Choroid plexus epithelial cell (primary cell): ENCODE data around the gene INPP4B.
A peak's percentile ranks its signal among the peaks of the same experiment; 100 is the strongest.

ENCODE experiments used
- DNase-seq: peaks from one replicate; pipeline ENCODE4 v3.0.0-alpha.2; 2010; ENCODE audit warnings: low read depth
- H3K4me3 ChIP-seq: 2 replicates; pipeline ENCODE4 v1.5.1; 2011; ENCODE audit warnings: low read depth, mild to moderate bottlenecking, control low read depth, low read length, moderate library complexity
- TF ChIP-seq, protein P1 (sequence below): conservative IDR thresholded peaks from 2 replicates; pipeline ENCODE4 v1.5.1; 2011; ENCODE audit warnings: low read depth, mild to moderate bottlenecking, control low read depth, inconsistent platforms, low read length, moderate library complexity

The INPP4B gene

DNA sequence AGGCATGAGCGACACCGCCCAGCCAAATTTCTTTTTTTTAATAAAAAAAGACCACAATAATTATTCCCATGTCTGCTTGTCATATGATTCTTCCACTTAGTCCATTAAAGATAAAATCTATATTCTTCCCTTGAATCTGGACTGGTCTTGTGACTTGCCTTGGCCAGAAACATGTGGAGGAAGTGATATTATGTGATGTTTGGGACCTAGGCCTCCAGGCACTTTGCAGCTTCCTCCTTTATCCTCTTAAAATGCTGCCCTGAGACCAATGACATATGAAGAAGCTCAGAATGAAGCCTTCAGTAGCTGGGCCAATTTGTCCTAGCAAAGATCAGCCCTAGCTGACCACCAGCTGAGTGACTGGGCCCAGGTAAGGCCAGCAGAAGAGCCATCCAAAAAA, 250.0 kb downstream of the INPP4B start:
- DNase-seq = no peak
- H3K4me3 ChIP-seq = no peak overlapping the region
- TF ChIP-seq, protein P1, sequence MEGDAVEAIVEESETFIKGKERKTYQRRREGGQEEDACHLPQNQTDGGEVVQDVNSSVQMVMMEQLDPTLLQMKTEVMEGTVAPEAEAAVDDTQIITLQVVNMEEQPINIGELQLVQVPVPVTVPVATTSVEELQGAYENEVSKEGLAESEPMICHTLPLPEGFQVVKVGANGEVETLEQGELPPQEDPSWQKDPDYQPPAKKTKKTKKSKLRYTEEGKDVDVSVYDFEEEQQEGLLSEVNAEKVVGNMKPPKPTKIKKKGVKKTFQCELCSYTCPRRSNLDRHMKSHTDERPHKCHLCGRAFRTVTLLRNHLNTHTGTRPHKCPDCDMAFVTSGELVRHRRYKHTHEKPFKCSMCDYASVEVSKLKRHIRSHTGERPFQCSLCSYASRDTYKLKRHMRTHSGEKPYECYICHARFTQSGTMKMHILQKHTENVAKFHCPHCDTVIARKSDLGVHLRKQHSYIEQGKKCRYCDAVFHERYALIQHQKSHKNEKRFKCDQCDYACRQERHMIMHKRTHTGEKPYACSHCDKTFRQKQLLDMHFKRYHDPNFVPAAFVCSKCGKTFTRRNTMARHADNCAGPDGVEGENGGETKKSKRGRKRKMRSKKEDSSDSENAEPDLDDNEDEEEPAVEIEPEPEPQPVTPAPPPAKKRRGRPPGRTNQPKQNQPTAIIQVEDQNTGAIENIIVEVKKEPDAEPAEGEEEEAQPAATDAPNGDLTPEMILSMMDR = no peak

DNA sequence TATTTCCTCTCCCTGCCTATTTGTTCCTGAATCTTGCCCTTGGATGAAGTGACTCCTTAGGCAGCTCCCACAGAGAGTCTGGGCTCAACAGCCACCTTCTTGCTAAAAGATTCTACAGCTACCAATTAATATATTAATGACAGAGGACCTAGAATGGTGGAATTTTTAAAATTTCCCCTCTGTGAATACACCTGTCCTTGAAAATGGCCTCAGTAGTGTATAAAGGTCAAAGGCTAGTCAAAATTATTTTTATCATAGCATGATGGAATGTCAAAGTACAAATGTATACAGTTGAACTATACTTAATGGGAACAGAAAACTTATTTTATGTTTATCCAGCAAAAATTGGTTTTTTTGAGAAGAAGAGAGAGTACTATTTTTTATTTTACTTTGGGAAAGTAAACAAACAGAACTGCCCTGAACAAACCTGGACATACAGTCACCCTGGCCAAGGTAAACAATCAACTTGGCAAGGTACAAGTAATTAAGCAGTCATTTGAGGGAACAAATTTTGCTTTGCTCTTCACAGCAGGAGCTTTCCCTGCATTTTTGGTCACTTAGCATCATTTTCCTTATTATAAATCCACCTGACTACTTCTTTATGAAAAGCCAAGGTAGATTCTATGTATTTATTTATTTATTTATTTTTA, 250.8 kb downstream of the INPP4B start:
- no peak for DNase-seq
- H3K4me3 ChIP-seq = no peak overlapping the region
- TF ChIP-seq, protein P1 = no peak

DNA sequence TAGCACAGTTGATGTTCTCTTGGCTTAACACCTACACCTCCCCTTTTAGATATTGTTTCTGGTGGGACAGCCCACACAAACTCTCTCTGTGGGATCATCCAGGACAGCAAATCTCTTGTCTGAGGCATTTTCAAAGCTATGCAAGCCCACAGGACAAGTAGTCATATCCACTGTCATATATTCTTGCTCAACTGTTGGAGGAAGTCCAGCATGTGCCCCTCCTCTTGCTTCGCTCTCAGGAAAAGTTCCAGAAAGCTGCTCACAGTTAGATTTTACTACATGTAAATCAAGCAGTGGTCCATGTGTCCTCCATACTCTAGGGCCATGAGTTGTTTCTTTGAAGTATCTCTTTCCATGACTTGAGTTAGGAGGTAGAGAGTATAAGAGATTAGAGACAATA, 260.7 kb downstream of the INPP4B start:
- TF ChIP-seq, protein P1 = no peak
- no peak overlapping the region for H3K4me3 ChIP-seq
- DNase-seq = peak; percentile 22

DNA sequence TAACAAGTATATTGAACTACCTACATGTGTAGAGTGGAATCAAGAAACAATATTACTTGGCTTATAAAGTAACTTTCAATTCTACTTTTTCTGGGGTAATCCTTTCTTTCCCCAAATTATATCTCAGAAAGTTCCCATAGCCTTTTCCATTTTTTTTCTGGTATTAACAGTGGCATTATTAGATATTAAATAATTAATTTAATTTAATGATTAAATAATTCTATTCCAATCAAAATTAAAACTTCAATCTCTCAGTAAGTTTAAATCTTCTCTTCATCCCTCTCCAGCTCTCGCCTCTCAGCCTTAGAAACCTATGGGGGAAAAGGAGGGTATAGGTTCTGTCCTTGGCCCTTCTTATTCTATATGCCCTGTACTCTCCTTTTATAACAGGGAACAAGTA, 262.4 kb downstream of the INPP4B start:
- DNase-seq = no peak
- TF ChIP-seq, protein P1 = no peak
- no peak overlapping the region for H3K4me3 ChIP-seq

DNA sequence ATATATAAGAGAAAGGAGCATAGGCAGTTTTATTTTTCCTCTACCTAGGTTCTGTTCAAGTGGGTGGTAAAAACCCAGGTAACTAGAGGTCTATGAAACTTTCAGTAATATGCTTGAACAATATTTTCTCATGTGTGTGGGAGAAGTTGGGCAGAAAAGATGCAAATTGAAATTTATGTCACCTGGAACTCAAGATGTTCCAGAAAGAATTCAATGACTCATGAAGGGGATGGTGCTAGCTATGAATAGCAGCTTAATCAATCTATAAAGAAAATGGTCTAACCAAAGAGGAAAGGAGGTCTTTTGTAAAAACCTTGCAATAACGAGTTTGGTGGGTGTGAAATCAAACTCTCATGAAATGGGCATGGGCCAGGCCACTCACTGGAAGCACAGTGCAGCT, 263.8 kb downstream of the INPP4B start:
- H3K4me3 ChIP-seq = no peak overlapping the region
- TF ChIP-seq, protein P1 = no peak
- DNase-seq = no peak

DNA sequence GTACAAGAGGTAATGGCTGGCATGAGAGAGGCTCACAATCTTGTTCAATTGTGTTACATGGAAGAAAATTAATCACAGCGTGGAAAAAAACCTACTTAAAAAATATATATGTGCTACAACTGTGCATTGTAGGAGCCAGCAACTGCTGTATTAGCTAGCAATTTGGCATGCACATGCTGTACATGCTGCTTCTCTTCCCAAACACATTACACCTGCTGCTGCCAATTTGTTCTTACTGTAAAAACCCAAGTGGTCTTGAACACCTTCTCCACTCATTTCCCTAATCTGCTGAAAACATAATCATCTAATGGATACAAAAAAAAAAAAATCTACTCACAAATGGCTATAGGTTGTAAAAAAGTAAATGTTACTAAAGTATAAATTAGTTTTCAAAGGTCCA, 264.2 kb downstream of the INPP4B start:
- no peak for DNase-seq
- TF ChIP-seq, protein P1 = no peak
- H3K4me3 ChIP-seq = no peak overlapping the region

DNA sequence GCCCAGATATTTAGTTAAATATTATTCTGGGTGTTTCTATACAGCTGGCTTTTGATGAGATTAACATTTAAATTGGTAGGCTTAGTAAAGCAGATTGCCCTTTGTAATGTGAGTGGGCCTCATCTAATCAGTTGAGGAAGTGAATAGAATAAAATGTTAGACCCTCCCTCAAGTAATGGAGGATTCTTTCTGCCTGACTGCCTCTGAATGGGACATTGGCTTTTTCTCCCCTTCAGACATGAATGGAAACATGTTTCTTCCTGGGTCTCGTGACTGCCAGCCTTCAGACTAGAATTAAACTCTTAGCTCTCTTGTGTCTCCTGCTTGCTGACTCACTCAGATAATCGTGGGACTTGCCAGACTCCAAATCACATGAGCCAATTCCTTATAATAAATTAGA, 266.7 kb downstream of the INPP4B start:
- H3K4me3 ChIP-seq = no peak overlapping the region
- no peak for DNase-seq
- TF ChIP-seq, protein P1 = no peak
